CD14-positive monocyte (primary cell): ENCODE data around the gene ULK3. TPM values are rescaled to one million over a fixed set of nuclear protein-coding genes. Genes with fewer than 3 reads are reported as not detected.
A peak's percentile ranks its signal among the peaks of the same experiment; 100 is the strongest.

Experiments used
- DNase-seq, 3 donors: peaks; one replicate each; pipeline ENCODE4 v3.0.0-alpha.2; 2011 to 2022
- H2AFZ ChIP-seq: 2 replicates; pipeline ENCODE4 v1.6.0; 2012; ENCODE audit warnings: mild to moderate bottlenecking, low read depth, low read length, inconsistent platforms; ENCODE audit not compliant: insufficient read depth, poor library complexity, severe bottlenecking
- H3K27ac ChIP-seq, 2 donors: 1 replicate in 1 of 2; 2 replicates in 1 of 2; pipeline ENCODE4 v1.5.1; 2012 to 2013; ENCODE audit warnings: low read length in 2 of 2, control low read depth in 1 of 2, inconsistent platforms in 1 of 2, low read depth in 1 of 2, mild to moderate bottlenecking in 1 of 2
- H3K27me3 ChIP-seq, 2 donors: one replicate each; pipeline versions ENCODE4 v1.6.0 to v1.6.1; 2011 to 2013; ENCODE audit warnings: low read length in 2 of 2; ENCODE audit not compliant: control insufficient read depth in 2 of 2, insufficient read depth in 2 of 2
- H3K36me3 ChIP-seq, 2 donors: replicated peaks in 1 of 2; 1 replicate in 1 of 2; 2 replicates in 1 of 2; pipeline versions ENCODE4 v1.5.1 to v1.6.1; 2012 to 2013; ENCODE audit warnings: low read length in 2 of 2, control low read depth in 1 of 2, inconsistent platforms in 1 of 2, mild to moderate bottlenecking in 1 of 2; ENCODE audit not compliant: insufficient read depth in 2 of 2, control insufficient read depth in 1 of 2
- H3K4me1 ChIP-seq, 2 donors: 1 replicate in 1 of 2; 2 replicates in 1 of 2; pipeline versions ENCODE4 v1.5.1 to v1.6.1; 2012 to 2013; ENCODE audit warnings: low read length in 2 of 2, control low read depth in 1 of 2, inconsistent platforms in 1 of 2, mild to moderate bottlenecking in 1 of 2, moderate library complexity in 1 of 2; ENCODE audit not compliant: insufficient read depth in 2 of 2, control insufficient read depth in 1 of 2
- H3K4me2 ChIP-seq: replicated peaks from 2 replicates; pipeline ENCODE3; 2012; ENCODE audit warnings: low read length, moderate library complexity, mild to moderate bottlenecking; ENCODE audit not compliant: poor library complexity, severe bottlenecking; ENCODE audit errors: extremely low read depth
- H3K4me3 ChIP-seq, 3 experiments: fragments of 200-600 bp in 1 of 3; sonication (generic) in 1 of 3; replicated peaks in 1 of 3; 1 replicate in 2 of 3; 2 replicates in 1 of 3; pipeline ENCODE4 v1.5.1; 2011 to 2013; ENCODE audit warnings: low read length in 3 of 3, mild to moderate bottlenecking in 3 of 3, control low read depth in 2 of 3, low read depth in 2 of 3, inconsistent platforms in 1 of 3, moderate library complexity in 1 of 3
- H3K79me2 ChIP-seq: 2 replicates; pipeline ENCODE4 v1.6.0; 2012; ENCODE audit warnings: mild to moderate bottlenecking, control low read depth, inconsistent platforms, low read length, moderate library complexity; ENCODE audit not compliant: insufficient read depth
- H3K9ac ChIP-seq: 2 replicates; pipeline ENCODE4 v1.6.0; 2017; ENCODE audit warnings: low read length, mild to moderate bottlenecking; ENCODE audit not compliant: insufficient read depth, poor library complexity, severe bottlenecking
- H3K9me3 ChIP-seq, 2 donors: replicated peaks in 1 of 2; 1 replicate in 1 of 2; 2 replicates in 1 of 2; pipeline versions ENCODE4 v1.5.1 to v1.6.1; 2012 to 2013; ENCODE audit warnings: low read length in 2 of 2, control low read depth in 1 of 2; ENCODE audit not compliant: control insufficient read depth in 1 of 2, insufficient read depth in 1 of 2
- H4K20me1 ChIP-seq: 2 replicates; pipeline ENCODE4 v1.6.0; 2012; ENCODE audit warnings: mild to moderate bottlenecking, low read length, control low read depth, moderate library complexity; ENCODE audit not compliant: insufficient read depth
- H3K27ac Mint-ChIP-seq, 7 donors: one replicate each; pipeline ENCODE4 v1.8.0; 2020; ENCODE audit warnings: mild to moderate bottlenecking in 7 of 7, mixed read lengths in 7 of 7, moderate library complexity in 6 of 7, inconsistent platforms in 2 of 7
- H3K27me3 Mint-ChIP-seq, 3 donors: one replicate each; pipeline ENCODE4 v1.8.0; 2021 to 2022; ENCODE audit warnings: low read depth in 3 of 3, mild to moderate bottlenecking in 3 of 3, mixed read lengths in 3 of 3, moderate library complexity in 3 of 3, inconsistent platforms in 1 of 3
- H3K36me3 Mint-ChIP-seq, 2 donors: one replicate each; pipeline ENCODE4 v1.8.0; 2020; ENCODE audit warnings: mixed read lengths in 2 of 2, inconsistent platforms in 1 of 2, mild to moderate bottlenecking in 1 of 2
- H3K4me1 Mint-ChIP-seq: one replicate; pipeline ENCODE4 v1.8.0; 2020; ENCODE audit warnings: mild to moderate bottlenecking, mixed read lengths
- H3K4me3 Mint-ChIP-seq, 2 donors: one replicate each; pipeline ENCODE4 v1.8.0; 2020; ENCODE audit warnings: mild to moderate bottlenecking in 2 of 2, mixed read lengths in 2 of 2, moderate library complexity in 1 of 2
- H3K9me3 Mint-ChIP-seq, 7 donors: one replicate each; pipeline ENCODE4 v1.8.0; 2020 to 2022; ENCODE audit warnings: mixed read lengths in 7 of 7, mild to moderate bottlenecking in 6 of 7, moderate library complexity in 6 of 7, inconsistent platforms in 2 of 7
- CTCF ChIP-seq: fragments of 200-600 bp; IDR thresholded peaks from one replicate; pipeline ENCODE4 v1.8.0; 2022; ENCODE audit warnings: antibody characterized with exemption, mild to moderate bottlenecking
- WGBS: methylation state at CpG from one replicate; pipeline ENCODE4 v1.1.5; 2013; ENCODE audit warnings: missing lambda C conversion rate; ENCODE audit not compliant: insufficient coverage; 5-methylcytosine and 5-hydroxymethylcytosine counted together
- intact Hi-C, 2 donors: fragments of 100-400 bp; cut with micrococcal nuclease; formaldehyde crosslinking; loops; one replicate each; pipeline versions ENCODE4 v1.15.0 to v1.15.1; 2023
- polyA plus RNA-seq, 3 donors: library from polyadenylated mRNA; depleted of rRNA in 1 of 3; unstranded in 2 of 3; stranded (reverse) in 1 of 3; fragments of 300-500 nt in 2 of 3; fragments of >200 nt in 1 of 3; fragmentation: Illumina TruSeq in 2 of 3; gene quantifications; 1 replicate in 2 of 3; 2 replicates in 1 of 3; pipeline ENCODE4 v1.2.3, GENCODE V29; 2012 to 2021

ULK3 gene
- polyA plus RNA-seq, 3 donors = 9.4 to 58.7 (median 16.0) TPM

- H3K4me2 ChIP-seq = no peak overlapping the region
- Mint-ChIP-seq H3K36me3 (peaks cover 66 to 76% of the 10 kb centered on the region in 2 donors), H3K9me3 (no peaks in the 10 kb centered on the region), H3K4me1 (peaks cover 21% of the 10 kb centered on the region), H3K27ac (no peak overlapping the region), H3K4me3 (no peak overlapping the region), H3K27me3 (peaks cover 0 to 1% (median 0%) of the 10 kb centered on the region in 3 donors)
- intact Hi-C loops = loop anchor here (10.0 kb wide), 1 partner anchor 57 kb away; the partner anchor contains the start of gene FAM219B (in 2 of the 2)
- H3K79me2 ChIP-seq = peaks cover 2% of the 10 kb centered on the region
- no peaks in the 10 kb centered on the region for H3K9me3 ChIP-seq
- no peak overlapping the region for H3K4me3 ChIP-seq
- H3K27ac ChIP-seq = no peak overlapping the region
- peaks cover 66% of the 10 kb centered on the region for H4K20me1 ChIP-seq
- peaks cover 13 to 14% of the 10 kb centered on the region in 2 donors for H3K4me1 ChIP-seq
- H3K36me3 ChIP-seq = peaks cover 77 to 83% of the 10 kb centered on the region in 2 donors
- DNase-seq = no peak
- no peak overlapping the region for H3K9ac ChIP-seq
- WGBS = 100% methylated on average over 3 of the region's 3 CpGs
- H3K27me3 ChIP-seq = no peaks in the 10 kb centered on the region
- no peak overlapping the region for H2AFZ ChIP-seq
- no peak for TF ChIP-seq CTCF
Measured at GRCh38 chr15:74847432-74847831, 4.5 kb upstream of the ULK3 start.

GRCh38 chr15:74845581-74845980 is 2.6 kb upstream of the ULK3 start:
- no peak overlapping the region for H3K4me3 ChIP-seq
- no peaks in the 10 kb centered on the region for H3K27me3 ChIP-seq
- H3K36me3 ChIP-seq = peaks cover 59 to 64% of the 10 kb centered on the region in 2 donors
- no peak for TF ChIP-seq CTCF
- Mint-ChIP-seq H3K4me1 (peaks cover 37% of the 10 kb centered on the region), H3K4me3 (no peak overlapping the region), H3K36me3 (peaks cover 53 to 68% of the 10 kb centered on the region in 2 donors), H3K27ac (peak overlapping the region in 1 of 7 donors; percentile 17), H3K9me3 (no peaks in the 10 kb centered on the region), H3K27me3 (peaks cover 0 to 3% (median 0%) of the 10 kb centered on the region in 3 donors)
- no peak overlapping the region for H3K9ac ChIP-seq
- H3K4me2 ChIP-seq = no peak overlapping the region
- H2AFZ ChIP-seq = no peak overlapping the region
- H3K79me2 ChIP-seq = peaks cover 2% of the 10 kb centered on the region
- no peak overlapping the region for H3K27ac ChIP-seq
- 49% methylated on average over 3 of the region's 4 CpGs for WGBS
- no peak for DNase-seq
- intact Hi-C loops = loop anchor here (10.0 kb wide), 1 partner anchor 59 kb away; the partner anchor contains the start of gene FAM219B (in 2 of the 2)
- no peaks in the 10 kb centered on the region for H3K9me3 ChIP-seq
- H3K4me1 ChIP-seq = peaks cover 16 to 22% of the 10 kb centered on the region in 2 donors
- peaks cover 54% of the 10 kb centered on the region for H4K20me1 ChIP-seq
